Measurements from ENCODE around the gene UBE2E3.

The UBE2E3 gene

DNA sequence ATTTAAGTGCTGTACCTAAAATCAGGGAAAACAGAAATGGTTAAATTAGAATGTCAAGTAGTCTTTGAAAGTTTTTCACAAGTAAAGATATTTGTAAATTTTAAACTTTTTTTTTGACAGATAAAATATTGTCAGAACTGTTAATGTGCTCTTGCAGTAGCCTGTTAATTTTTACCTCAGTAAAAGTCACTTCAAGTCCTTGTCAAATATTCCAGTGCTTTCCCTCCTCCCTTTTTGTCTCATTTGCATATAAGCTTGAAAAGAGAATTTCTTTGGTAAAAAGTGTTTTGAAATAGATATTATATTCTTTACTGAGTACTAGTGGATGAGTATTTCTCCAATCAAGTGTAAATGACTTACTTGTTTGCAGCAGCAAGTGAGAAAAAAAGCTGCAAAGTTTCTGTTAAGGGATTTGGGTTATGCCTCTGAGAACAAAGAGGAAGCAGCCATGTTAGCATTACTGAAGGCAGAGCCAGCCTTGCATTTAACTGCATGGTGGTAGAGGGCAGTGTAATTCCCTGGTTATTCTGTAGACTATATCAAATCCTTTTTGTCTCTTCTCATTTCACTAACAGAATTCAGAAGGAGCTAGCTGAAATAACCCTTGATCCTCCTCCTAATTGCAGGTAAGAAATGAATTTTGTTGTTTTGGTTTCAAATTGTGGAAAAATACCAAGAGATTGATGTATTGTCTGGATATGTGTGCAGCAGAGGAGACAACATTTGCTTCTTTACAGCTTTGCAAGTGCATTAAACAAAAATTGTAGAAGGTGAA is 3.2 kb downstream of the UBE2E3 start:
- TF ChIP-seq, protein P1, sequence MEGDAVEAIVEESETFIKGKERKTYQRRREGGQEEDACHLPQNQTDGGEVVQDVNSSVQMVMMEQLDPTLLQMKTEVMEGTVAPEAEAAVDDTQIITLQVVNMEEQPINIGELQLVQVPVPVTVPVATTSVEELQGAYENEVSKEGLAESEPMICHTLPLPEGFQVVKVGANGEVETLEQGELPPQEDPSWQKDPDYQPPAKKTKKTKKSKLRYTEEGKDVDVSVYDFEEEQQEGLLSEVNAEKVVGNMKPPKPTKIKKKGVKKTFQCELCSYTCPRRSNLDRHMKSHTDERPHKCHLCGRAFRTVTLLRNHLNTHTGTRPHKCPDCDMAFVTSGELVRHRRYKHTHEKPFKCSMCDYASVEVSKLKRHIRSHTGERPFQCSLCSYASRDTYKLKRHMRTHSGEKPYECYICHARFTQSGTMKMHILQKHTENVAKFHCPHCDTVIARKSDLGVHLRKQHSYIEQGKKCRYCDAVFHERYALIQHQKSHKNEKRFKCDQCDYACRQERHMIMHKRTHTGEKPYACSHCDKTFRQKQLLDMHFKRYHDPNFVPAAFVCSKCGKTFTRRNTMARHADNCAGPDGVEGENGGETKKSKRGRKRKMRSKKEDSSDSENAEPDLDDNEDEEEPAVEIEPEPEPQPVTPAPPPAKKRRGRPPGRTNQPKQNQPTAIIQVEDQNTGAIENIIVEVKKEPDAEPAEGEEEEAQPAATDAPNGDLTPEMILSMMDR (IDR thresholded peaks at IDR 0.05; ENCODE audit: borderline replicate concordance, control extremely low read depth, extremely low read depth, insufficient read depth, missing control alignments), result peak; percentile 35
- in situ Hi-C loops (cut with MboI; ENCODE audit: low sequenced_read_pairs, unreplicated experiment), result no loop called here
- peak; percentile 30 for DNase-seq (ENCODE audit: low spot score)

DNA sequence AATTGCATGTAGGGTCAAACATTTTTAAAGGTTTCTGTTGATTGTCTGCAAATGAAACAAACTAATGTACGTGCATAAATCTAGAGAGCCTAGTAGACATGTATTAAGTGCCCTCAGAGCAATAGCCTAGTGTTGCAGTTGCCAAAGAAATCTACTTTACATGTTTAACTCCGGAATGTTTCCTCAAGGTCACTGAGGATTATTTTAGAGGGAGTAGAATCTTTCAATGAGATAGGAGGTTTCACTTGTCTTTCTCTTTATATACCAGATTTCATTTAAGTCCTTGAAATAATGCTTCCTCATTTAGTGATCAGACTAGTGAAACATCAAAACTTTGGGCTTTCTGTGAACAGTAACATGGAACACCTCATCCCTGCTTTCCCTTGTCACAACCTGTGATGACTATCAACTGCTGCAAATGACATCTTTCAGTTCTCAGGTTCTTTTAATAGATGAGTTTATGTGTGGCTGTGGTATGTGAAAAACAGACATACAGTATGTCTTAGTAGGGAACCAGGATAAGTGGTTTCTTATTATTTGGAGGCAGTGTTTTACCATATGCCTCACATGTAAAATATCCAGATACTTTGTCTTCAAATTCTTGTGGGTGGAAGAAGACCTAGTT is 5.5 kb downstream of the UBE2E3 start:
- in situ Hi-C loops (cut with MboI; ENCODE audit: low sequenced_read_pairs, unreplicated experiment), result no loop called here
- no peak for DNase-seq (ENCODE audit: low spot score)
- TF ChIP-seq, protein P1 (IDR thresholded peaks at IDR 0.05; ENCODE audit: borderline replicate concordance, control extremely low read depth, extremely low read depth, insufficient read depth, missing control alignments), result no peak

DNA sequence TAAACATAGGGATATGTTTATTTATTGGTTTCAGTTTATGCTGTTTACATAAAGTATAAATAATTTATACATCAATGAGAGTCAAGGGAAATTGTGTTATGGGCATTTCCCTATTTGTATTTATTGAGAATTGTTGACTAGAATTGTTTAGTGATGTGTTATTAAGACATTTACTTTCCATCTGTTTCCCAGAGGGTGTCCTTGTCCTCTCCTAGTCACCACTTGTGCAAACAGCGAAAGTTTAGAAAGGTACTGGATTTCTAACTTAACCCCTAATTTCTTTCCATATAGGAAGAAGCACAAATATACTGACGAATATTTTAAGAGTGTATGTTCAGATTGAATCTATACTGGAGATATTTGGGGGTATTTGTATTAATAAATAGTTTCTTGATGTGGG is 6.7 kb downstream of the UBE2E3 start:
- in situ Hi-C loops (cut with MboI; ENCODE audit: low sequenced_read_pairs, unreplicated experiment), result no loop called here
- TF ChIP-seq, protein P1 (IDR thresholded peaks at IDR 0.05; ENCODE audit: borderline replicate concordance, control extremely low read depth, extremely low read depth, insufficient read depth, missing control alignments), result no peak
- DNase-seq (ENCODE audit: low spot score), result no peak

DNA sequence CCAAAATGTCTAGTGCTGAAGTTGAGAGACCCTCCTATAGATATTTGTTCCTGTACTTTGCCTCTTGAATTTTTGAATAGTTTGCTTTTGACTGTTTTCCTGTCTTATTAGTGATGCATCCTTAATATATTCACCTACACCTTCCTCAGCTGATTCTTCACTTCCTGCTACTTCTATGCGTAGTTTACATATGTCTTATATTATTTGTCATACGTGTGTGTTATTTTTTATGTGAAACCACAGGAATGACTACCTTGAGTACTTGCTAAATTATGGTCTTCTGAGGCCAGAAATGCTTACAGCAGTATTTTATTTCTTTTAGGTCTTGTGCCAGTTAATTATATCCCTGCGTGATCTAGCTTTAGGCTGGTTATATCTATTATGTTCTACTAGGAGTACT is 9.9 kb downstream of the UBE2E3 start:
- DNase-seq (ENCODE audit: low spot score), result no peak
- TF ChIP-seq, protein P1 (IDR thresholded peaks at IDR 0.05; ENCODE audit: borderline replicate concordance, control extremely low read depth, extremely low read depth, insufficient read depth, missing control alignments), result no peak
- in situ Hi-C loops (cut with MboI; ENCODE audit: low sequenced_read_pairs, unreplicated experiment), result no loop called here

DNA sequence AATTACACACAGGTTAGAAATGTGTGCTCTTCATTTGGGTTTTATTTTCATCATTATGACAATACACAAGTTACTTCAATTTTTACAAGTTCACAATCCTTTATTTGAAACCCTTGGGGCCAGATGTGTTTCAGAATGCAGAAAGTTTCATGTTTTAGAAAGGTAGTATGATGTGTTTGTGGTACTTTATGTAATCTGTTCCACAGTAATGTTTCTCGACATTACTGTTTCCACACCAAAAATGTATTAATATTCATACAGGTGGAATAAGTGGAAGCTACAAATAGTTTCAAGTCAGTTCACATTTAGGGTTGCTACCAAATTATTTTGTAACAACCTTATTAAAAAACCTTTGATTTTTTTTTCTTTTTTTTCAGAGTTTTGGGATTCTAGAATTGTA is 10.4 kb downstream of the UBE2E3 start:
- in situ Hi-C loops (cut with MboI; ENCODE audit: low sequenced_read_pairs, unreplicated experiment), result no loop called here
- TF ChIP-seq, protein P1 (IDR thresholded peaks at IDR 0.05; ENCODE audit: borderline replicate concordance, control extremely low read depth, extremely low read depth, insufficient read depth, missing control alignments), result no peak

DNA sequence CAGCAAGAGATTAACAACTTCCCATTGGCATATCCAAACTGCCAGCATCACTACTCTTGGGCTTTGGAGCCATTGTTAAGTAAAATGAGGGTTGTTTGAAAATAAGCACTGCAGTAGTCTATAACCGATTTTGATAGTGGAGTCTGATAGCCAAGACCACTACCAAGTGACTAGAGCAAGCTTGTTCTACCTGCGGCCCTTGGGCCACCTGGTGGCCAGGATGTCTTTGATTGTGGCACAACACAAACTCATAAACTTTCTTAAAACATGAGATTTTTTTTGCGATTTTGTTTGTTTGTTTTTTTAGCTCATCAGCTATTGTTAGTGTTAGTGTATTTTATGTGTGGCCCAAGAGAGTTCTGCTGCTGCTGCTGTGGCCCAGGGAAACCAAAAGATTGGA is 11.0 kb downstream of the UBE2E3 start:
- no peak for DNase-seq (ENCODE audit: low spot score)
- in situ Hi-C loops (cut with MboI; ENCODE audit: low sequenced_read_pairs, unreplicated experiment), result no loop called here
- TF ChIP-seq, protein P1 (IDR thresholded peaks at IDR 0.05; ENCODE audit: borderline replicate concordance, control extremely low read depth, extremely low read depth, insufficient read depth, missing control alignments), result no peak

More for the DNA sequence above, 10.4 kb downstream of the UBE2E3 start:
- no peak for DNase-seq (ENCODE audit: low spot score)
